Panc1 (cell line): Measurements from ENCODE around the gene YIPF4. TPM values are rescaled to one million over a fixed set of nuclear protein-coding genes. Genes with fewer than 3 reads are reported as not detected.

Experiments used
- ATAC-seq: fragments of 200-7000 bp; cut with Tn5 transposase; 2 replicates; pipeline ENCODE4 v1.9.1; 2020; ENCODE audit warnings: mild to moderate bottlenecking, moderate library complexity
- BruUV-seq: library from RNA; stranded (reverse); fragments of 400-500 nt; replicated peaks from 2 replicates; lab custom pipeline; 2021; lab: Mats Ljungman, UMichigan
- CTCF ChIA-PET: fragments of 300-600 bp; sonication (Branson Sonifier 250); formaldehyde crosslinking; loops from one replicate; lab custom pipeline; 2022; ENCODE audit warnings: antibody characterized with exemption; lab: Charles Lee
- POLR2A ChIA-PET: fragments of 300-600 bp; sonication (Branson Sonifier 250); formaldehyde crosslinking; loops from one replicate; lab custom pipeline; 2022; ENCODE audit warnings: antibody characterized with exemption; lab: Charles Lee
- DNase-seq: peaks from one replicate; pipeline ENCODE4 v3.0.0-alpha.2; 2010; ENCODE audit warnings: low read depth, low spot score
- H3K27ac ChIP-seq: 2 replicates; pipeline ENCODE4 v1.5.1; 2011; ENCODE audit warnings: mild to moderate bottlenecking, low read length, inconsistent platforms
- H3K27me3 ChIP-seq: fragments of 200-500 bp; sonication (Bioruptor generic); 2 replicates; pipeline ENCODE4 v1.6.0; 2014; ENCODE audit warnings: low read length, inconsistent platforms; ENCODE audit not compliant: control insufficient read depth, insufficient read depth
- H3K36me3 ChIP-seq: fragments of 200-500 bp; sonication (Bioruptor generic); 2 replicates; pipeline ENCODE4 v1.5.1; 2014; ENCODE audit warnings: inconsistent platforms, mild to moderate bottlenecking, low read length, moderate library complexity; ENCODE audit not compliant: control insufficient read depth, insufficient read depth
- H3K4me1 ChIP-seq: 2 replicates; pipeline ENCODE4 v1.5.1; 2011; ENCODE audit warnings: inconsistent platforms, mild to moderate bottlenecking, low read length, moderate library complexity; ENCODE audit not compliant: control insufficient read depth, insufficient read depth
- H3K4me3 ChIP-seq, 2 experiments: 2 replicates each; pipeline ENCODE4 v1.5.1; 2011 to 2012; ENCODE audit warnings: low read depth in 2 of 2, low read length in 2 of 2, mild to moderate bottlenecking in 2 of 2, inconsistent platforms in 1 of 2, moderate library complexity in 1 of 2
- H3K9me3 ChIP-seq: fragments of 200-500 bp; sonication (Bioruptor generic); 2 replicates; pipeline ENCODE4 v1.5.1; 2014; ENCODE audit warnings: low read depth, mild to moderate bottlenecking, inconsistent platforms, low read length, moderate library complexity; ENCODE audit not compliant: control insufficient read depth, insufficient read depth
- POLR2AphosphoS5 ChIP-seq: IDR thresholded peaks from 2 replicates; pipeline ENCODE4 v1.6.1; 2012; ENCODE audit warnings: mild to moderate bottlenecking, low read depth, low read length, moderate library complexity
- SIN3A ChIP-seq: IDR thresholded peaks from 2 replicates; pipeline ENCODE4 v1.6.1; 2012; ENCODE audit warnings: low read depth, mild to moderate bottlenecking, low read length, moderate library complexity, borderline replicate concordance; ENCODE audit not compliant: insufficient read depth
- TCF7L2 ChIP-seq: IDR thresholded peaks from 2 replicates; pipeline ENCODE4 v1.6.1; 2011; ENCODE audit warnings: mild to moderate bottlenecking, low read depth, low read length, inconsistent platforms
- in situ Hi-C: cut with HindIII; loops from 2 replicates; pipeline ENCODE4 v1.10.0; 2016; ENCODE audit warnings: low sequenced_read_pairs, low pct_unique_long_range_greater_than_20kb
- intact Hi-C: fragments of 100-400 bp; cut with micrococcal nuclease; formaldehyde crosslinking; loops from one replicate; pipeline ENCODE4 v1.10.0; 2022; ENCODE audit not compliant: unreplicated experiment
- total RNA-seq: library from RNA; stranded (reverse); gene quantifications from one replicate; pipeline ENCODE4 v1.2.1, GENCODE V29; 2021; ENCODE audit not compliant: unreplicated experiment
- TF ChIP-seq, protein P1 (sequence below): fragments of 450-650 bp; IDR thresholded peaks from 2 replicates; pipeline ENCODE4 v1.5.1; 2017; ENCODE audit warnings: mild to moderate bottlenecking
- TF ChIP-seq, protein P2 (sequence below), 2 experiments: IDR thresholded peaks; 2 replicates each; pipeline ENCODE4 v1.6.1; 2011 to 2012; ENCODE audit warnings: low read depth in 2 of 2, control low read depth in 1 of 2, low read length in 1 of 2, mild to moderate bottlenecking in 1 of 2, moderate library complexity in 1 of 2; ENCODE audit not compliant: insufficient read depth in 1 of 2

YIPF4 gene
- total RNA-seq, 1 experiment from 2014 or later = 45.9 TPM

DNA sequence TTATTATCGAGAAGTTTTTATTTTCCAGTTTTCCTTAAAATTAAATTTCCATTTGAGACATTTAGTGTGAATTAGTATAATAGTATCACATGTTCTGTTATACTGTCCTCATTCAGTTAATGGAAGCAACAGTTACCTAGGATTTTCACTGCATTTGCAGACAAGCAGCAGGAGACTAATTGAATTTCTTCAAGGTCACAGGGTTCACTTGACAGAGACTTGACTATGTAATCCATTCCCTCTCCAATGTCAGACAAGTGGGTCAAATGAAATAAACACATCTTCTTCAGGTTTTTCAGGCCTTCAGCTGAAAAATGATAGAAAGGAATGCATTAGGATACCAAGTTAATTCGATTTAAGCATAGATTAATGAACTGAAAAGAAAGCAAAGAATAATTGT lies 39.7 kb upstream of the YIPF4 start:
- TF ChIP-seq SIN3A = no peak
- TF ChIP-seq, protein P1, sequence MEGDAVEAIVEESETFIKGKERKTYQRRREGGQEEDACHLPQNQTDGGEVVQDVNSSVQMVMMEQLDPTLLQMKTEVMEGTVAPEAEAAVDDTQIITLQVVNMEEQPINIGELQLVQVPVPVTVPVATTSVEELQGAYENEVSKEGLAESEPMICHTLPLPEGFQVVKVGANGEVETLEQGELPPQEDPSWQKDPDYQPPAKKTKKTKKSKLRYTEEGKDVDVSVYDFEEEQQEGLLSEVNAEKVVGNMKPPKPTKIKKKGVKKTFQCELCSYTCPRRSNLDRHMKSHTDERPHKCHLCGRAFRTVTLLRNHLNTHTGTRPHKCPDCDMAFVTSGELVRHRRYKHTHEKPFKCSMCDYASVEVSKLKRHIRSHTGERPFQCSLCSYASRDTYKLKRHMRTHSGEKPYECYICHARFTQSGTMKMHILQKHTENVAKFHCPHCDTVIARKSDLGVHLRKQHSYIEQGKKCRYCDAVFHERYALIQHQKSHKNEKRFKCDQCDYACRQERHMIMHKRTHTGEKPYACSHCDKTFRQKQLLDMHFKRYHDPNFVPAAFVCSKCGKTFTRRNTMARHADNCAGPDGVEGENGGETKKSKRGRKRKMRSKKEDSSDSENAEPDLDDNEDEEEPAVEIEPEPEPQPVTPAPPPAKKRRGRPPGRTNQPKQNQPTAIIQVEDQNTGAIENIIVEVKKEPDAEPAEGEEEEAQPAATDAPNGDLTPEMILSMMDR = no peak
- TF ChIP-seq TCF7L2 = no peak
- TF ChIP-seq, protein P2, sequence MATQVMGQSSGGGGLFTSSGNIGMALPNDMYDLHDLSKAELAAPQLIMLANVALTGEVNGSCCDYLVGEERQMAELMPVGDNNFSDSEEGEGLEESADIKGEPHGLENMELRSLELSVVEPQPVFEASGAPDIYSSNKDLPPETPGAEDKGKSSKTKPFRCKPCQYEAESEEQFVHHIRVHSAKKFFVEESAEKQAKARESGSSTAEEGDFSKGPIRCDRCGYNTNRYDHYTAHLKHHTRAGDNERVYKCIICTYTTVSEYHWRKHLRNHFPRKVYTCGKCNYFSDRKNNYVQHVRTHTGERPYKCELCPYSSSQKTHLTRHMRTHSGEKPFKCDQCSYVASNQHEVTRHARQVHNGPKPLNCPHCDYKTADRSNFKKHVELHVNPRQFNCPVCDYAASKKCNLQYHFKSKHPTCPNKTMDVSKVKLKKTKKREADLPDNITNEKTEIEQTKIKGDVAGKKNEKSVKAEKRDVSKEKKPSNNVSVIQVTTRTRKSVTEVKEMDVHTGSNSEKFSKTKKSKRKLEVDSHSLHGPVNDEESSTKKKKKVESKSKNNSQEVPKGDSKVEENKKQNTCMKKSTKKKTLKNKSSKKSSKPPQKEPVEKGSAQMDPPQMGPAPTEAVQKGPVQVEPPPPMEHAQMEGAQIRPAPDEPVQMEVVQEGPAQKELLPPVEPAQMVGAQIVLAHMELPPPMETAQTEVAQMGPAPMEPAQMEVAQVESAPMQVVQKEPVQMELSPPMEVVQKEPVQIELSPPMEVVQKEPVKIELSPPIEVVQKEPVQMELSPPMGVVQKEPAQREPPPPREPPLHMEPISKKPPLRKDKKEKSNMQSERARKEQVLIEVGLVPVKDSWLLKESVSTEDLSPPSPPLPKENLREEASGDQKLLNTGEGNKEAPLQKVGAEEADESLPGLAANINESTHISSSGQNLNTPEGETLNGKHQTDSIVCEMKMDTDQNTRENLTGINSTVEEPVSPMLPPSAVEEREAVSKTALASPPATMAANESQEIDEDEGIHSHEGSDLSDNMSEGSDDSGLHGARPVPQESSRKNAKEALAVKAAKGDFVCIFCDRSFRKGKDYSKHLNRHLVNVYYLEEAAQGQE (IDR thresholded peaks at IDR 0.05; ENCODE audit: insufficient read depth in 1 of 2, low read depth in 2 of 2, low read length in 1 of 2) = no peak
- TF ChIP-seq POLR2AphosphoS5 = no peak
- Histone ChIP-seq H3K4me3 (no peak overlapping the region), H3K4me1 (no peaks in the 10 kb centered on the region), H3K9me3 (peaks cover 8% of the 10 kb centered on the region; the same call in 1 of the 2 replicates), H3K27ac (no peak overlapping the region), H3K27me3 (no peaks in the 10 kb centered on the region), H3K36me3 (no peaks in the 10 kb centered on the region)
- intact Hi-C loops = no loop called here
- BruUV-seq = no TSS peak
- DNase-seq (no peak), ATAC-seq (no peak)
- POLR2A ChIA-PET = no interaction called here
- in situ Hi-C loops = no loop called here
- CTCF ChIA-PET = no interaction called here

DNA sequence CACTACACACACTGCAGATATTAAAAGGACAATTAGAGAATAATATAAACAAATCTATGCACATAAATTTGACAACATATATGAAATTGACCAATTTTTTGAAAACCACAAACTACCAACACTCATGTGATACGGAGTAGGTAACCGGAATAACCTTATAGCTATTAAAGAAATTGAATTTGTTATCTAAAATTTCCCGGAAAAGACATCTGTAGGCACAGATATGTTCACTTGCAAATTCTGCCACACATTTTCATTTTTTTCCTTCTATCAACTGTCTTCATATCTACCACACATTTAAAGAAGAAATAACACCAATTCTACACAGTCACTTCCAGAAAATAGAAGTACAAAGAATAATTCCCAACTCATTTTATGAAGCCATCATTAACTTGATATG lies 35.4 kb upstream of the YIPF4 start:
- in situ Hi-C loops = no loop called here
- intact Hi-C loops = no loop called here
- POLR2A ChIA-PET = no interaction called here
- Histone ChIP-seq H3K4me3 (no peak overlapping the region), H3K36me3 (no peaks in the 10 kb centered on the region), H3K27ac (no peak overlapping the region), H3K9me3 (no peaks in the 10 kb centered on the region), H3K4me1 (no peaks in the 10 kb centered on the region), H3K27me3 (no peaks in the 10 kb centered on the region)
- CTCF ChIA-PET = no interaction called here
- no peak for TF ChIP-seq TCF7L2
- TF ChIP-seq, protein P2 (IDR thresholded peaks at IDR 0.05; ENCODE audit: insufficient read depth in 1 of 2, low read depth in 2 of 2, low read length in 1 of 2) = no peak
- DNase-seq = no peak
- no peak for ATAC-seq
- no TSS peak for BruUV-seq
